ENCODE data around the gene PEX12. TPM values are rescaled to one million over a fixed set of nuclear protein-coding genes. Genes with fewer than 3 reads are reported as not detected.
"Not testable (repeated sequence)": the region's sequence is repeated elsewhere in the genome, so short reads cannot be mapped to it uniquely, and the experiment has no call there.

Gene PEX12
- total RNA-seq, 2 experiments from 2014 or later: 6.8 to 9.5 TPM

GRCh38 chr17:35566968-35567367 lies 11.4 kb downstream of the PEX12 start:
- intact Hi-C loops (cut with micrococcal nuclease; ENCODE audit: unreplicated experiment): no loop called here
- H3K79me2 ChIP-seq (ENCODE audit: insufficient read depth, low read depth, low read length): peaks cover 23% of the 10 kb centered on the region
- POLR2A ChIA-PET: interaction anchor here (1.1 to 3.3 kb wide), 3 partner anchors 12 to 20 kb away, joined by 4 to 28 read pairs (median 9); partner anchors contain the start of genes AP2B1 and PEX12
- no peaks in the 10 kb centered on the region for H3K9me2 ChIP-seq (ENCODE audit: insufficient read depth, low read length)
- H4K20me1 ChIP-seq (ENCODE audit: insufficient read depth, low read length): no peaks in the 10 kb centered on the region
- CTCF ChIA-PET (ENCODE audit: unreplicated experiment): no interaction called here
- peak overlapping the region; percentile 99 for H3K4me3 ChIP-seq (ENCODE audit: low read depth, low read length, poor library complexity, severe bottlenecking)
- peak overlapping the region; percentile 68 for H3K4me2 ChIP-seq (ENCODE audit: low read length)
- H2AFZ ChIP-seq (ENCODE audit: low read length): no peak overlapping the region
- no peak overlapping the region for H3K27ac ChIP-seq (ENCODE audit: low read depth, low read length, poor library complexity, severe bottlenecking)
- BruUV-seq (replicated peaks): no TSS peak
- H3K36me3 ChIP-seq (ENCODE audit: insufficient read depth, low read length): peaks cover 7% of the 10 kb centered on the region; the same call in 1 of the 2 replicates
- H3K9me3 ChIP-seq (ENCODE audit: low read length): no peaks in the 10 kb centered on the region
- TF ChIP-seq EZH2phosphoT487 (IDR thresholded peaks at IDR 0.05; ENCODE audit: borderline replicate concordance, low read depth, low read length): no peak
- no peak for TF ChIP-seq CTCF (conservative IDR thresholded peaks at IDR 0.05; ENCODE audit: low read length)
- no peak for DNase-seq (ENCODE audit: low spot score)
- peaks cover 25% of the 10 kb centered on the region for H3K4me1 ChIP-seq (ENCODE audit: insufficient read depth, low read length, poor library complexity, severe bottlenecking)

- BruUV-seq (replicated peaks); CTCF ChIA-PET (ENCODE audit: unreplicated experiment): not testable (repeated sequence)
Measured at GRCh38 chr17:35563181-35563580, 15.2 kb downstream of the PEX12 start.

GRCh38 chr17:35560703-35561102 lies 17.7 kb downstream of the PEX12 start, which contains the start of gene SLFN14:
Gene SLFN14, minus strand, starts transcription at chr17:35560819. Its CDS starts 2,757 bp downstream, at chr17:35558062.
- BruUV-seq (replicated peaks): no TSS peak
- Histone ChIP-seq H3K27ac (ENCODE audit: low read depth, low read length, poor library complexity, severe bottlenecking) (no peak within 1 kb of the TSS), H3K9me3 (ENCODE audit: low read length) (no peaks in the 10 kb centered on the region), H3K9me2 (ENCODE audit: insufficient read depth, low read length) (no peaks in the 10 kb centered on the region), H3K4me1 (ENCODE audit: insufficient read depth, low read length, poor library complexity, severe bottlenecking) (no peaks in the 10 kb centered on the region), H3K79me2 (ENCODE audit: insufficient read depth, low read depth, low read length) (no peaks in the 10 kb centered on the region), H3K4me2 (ENCODE audit: low read length) (no peak within 1 kb of the TSS), H3K36me3 (ENCODE audit: insufficient read depth, low read length) (no peaks in the 10 kb centered on the region), H2AFZ (ENCODE audit: low read length) (no peak within 1 kb of the TSS), H4K20me1 (ENCODE audit: insufficient read depth, low read length) (no peaks in the 10 kb centered on the region), H3K4me3 (ENCODE audit: low read depth, low read length, poor library complexity, severe bottlenecking) (no peak within 1 kb of the TSS)
- intact Hi-C loops (cut with micrococcal nuclease; ENCODE audit: unreplicated experiment): no loop called here
- CTCF ChIA-PET (ENCODE audit: unreplicated experiment): no interaction called here
- no peak for TF ChIP-seq CTCF (conservative IDR thresholded peaks at IDR 0.05; ENCODE audit: low read length)
- TF ChIP-seq EZH2phosphoT487 (IDR thresholded peaks at IDR 0.05; ENCODE audit: borderline replicate concordance, low read depth, low read length): no peak
- no peak for DNase-seq (ENCODE audit: low spot score)
- POLR2A ChIA-PET: no interaction called here

More at GRCh38 chr17:35563181-35563580, 15.2 kb downstream of the PEX12 start:
- H4K20me1 ChIP-seq (ENCODE audit: insufficient read depth, low read length); H3K4me1 ChIP-seq (ENCODE audit: insufficient read depth, low read length, poor library complexity, severe bottlenecking); intact Hi-C loops (cut with micrococcal nuclease; ENCODE audit: unreplicated experiment); H3K79me2 ChIP-seq (ENCODE audit: insufficient read depth, low read depth, low read length); H3K4me2 ChIP-seq (ENCODE audit: low read length); H3K9me2 ChIP-seq (ENCODE audit: insufficient read depth, low read length); H2AFZ ChIP-seq (ENCODE audit: low read length); H3K27ac ChIP-seq (ENCODE audit: low read depth, low read length, poor library complexity, severe bottlenecking); H3K4me3 ChIP-seq (ENCODE audit: low read depth, low read length, poor library complexity, severe bottlenecking); DNase-seq (ENCODE audit: low spot score); H3K36me3 ChIP-seq (ENCODE audit: insufficient read depth, low read length); H3K9me3 ChIP-seq (ENCODE audit: low read length): not testable (repeated sequence)
- POLR2A ChIA-PET: interaction anchor here (0.6 kb wide), 1 partner anchor 315 kb away, joined by 3 read pairs; no protein-coding TSS in a partner anchor
